OCI-LY3 (cell line): ENCODE measurements around the gene SLC25A14.

ENCODE experiments used
- EZH2phosphoT487 ChIP-seq: fragments of 200-600 bp; shearing (Covaris generic); IDR thresholded peaks from 2 replicates; pipeline ENCODE4 v1.6.1; 2018; ENCODE audit warnings: antibody characterized with exemption, mixed run types, low read depth
- TF ChIP-seq, protein P1 (sequence below): fragments of 200-600, 300-600 bp; sonication (generic); IDR thresholded peaks from 2 replicates; pipeline ENCODE4 v1.5.1; 2014; ENCODE audit warnings: antibody characterized with exemption, low read length, low read depth

GRCh38 chrX:130321550-130321949 is 18.2 kb upstream of the SLC25A14 start:
- TF ChIP-seq, protein P1, sequence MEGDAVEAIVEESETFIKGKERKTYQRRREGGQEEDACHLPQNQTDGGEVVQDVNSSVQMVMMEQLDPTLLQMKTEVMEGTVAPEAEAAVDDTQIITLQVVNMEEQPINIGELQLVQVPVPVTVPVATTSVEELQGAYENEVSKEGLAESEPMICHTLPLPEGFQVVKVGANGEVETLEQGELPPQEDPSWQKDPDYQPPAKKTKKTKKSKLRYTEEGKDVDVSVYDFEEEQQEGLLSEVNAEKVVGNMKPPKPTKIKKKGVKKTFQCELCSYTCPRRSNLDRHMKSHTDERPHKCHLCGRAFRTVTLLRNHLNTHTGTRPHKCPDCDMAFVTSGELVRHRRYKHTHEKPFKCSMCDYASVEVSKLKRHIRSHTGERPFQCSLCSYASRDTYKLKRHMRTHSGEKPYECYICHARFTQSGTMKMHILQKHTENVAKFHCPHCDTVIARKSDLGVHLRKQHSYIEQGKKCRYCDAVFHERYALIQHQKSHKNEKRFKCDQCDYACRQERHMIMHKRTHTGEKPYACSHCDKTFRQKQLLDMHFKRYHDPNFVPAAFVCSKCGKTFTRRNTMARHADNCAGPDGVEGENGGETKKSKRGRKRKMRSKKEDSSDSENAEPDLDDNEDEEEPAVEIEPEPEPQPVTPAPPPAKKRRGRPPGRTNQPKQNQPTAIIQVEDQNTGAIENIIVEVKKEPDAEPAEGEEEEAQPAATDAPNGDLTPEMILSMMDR, result no peak
- no peak for TF ChIP-seq EZH2phosphoT487
